Cardiac muscle cell (in vitro differentiated cells and primary cell): Measurements from ENCODE around the gene POU3F2. TPM values are rescaled to one million over a fixed set of nuclear protein-coding genes. Genes with fewer than 3 reads are reported as not detected.

Experiments
- DNase-seq, 2 donors: peaks; one replicate each; pipeline versions ENCODE4 v3.0.0 to v3.0.0-alpha.2; 2010 to 2017; ENCODE audit warnings: low read depth in 1 of 2, low spot score in 1 of 2
- H3K27ac ChIP-seq: fragments of 200-600 bp; sonication (generic); 2 replicates; pipeline ENCODE4 v1.5.1; 2016
- H3K27me3 ChIP-seq: fragments of 200-600 bp; sonication (generic); 2 replicates; pipeline ENCODE4 v1.6.0; 2016; ENCODE audit warnings: control low read depth
- H3K36me3 ChIP-seq: fragments of 200-600 bp; sonication (generic); 2 replicates; pipeline ENCODE4 v1.5.1; 2016; ENCODE audit warnings: control low read depth
- H3K4me1 ChIP-seq: fragments of 200-600 bp; sonication (generic); 2 replicates; pipeline ENCODE4 v1.8.1; 2017; ENCODE audit warnings: low read depth, mild to moderate bottlenecking, mixed run types
- H3K4me3 ChIP-seq: fragments of 200-600 bp; sonication (generic); 2 replicates; pipeline ENCODE4 v1.5.1; 2016; ENCODE audit warnings: mild to moderate bottlenecking
- H3K9me3 ChIP-seq: fragments of 200-600 bp; sonication (generic); 2 replicates; pipeline ENCODE4 v1.5.1; 2017; ENCODE audit warnings: low read depth, mild to moderate bottlenecking, control low read depth
- CTCF ChIP-seq: IDR thresholded peaks from 2 replicates; pipeline ENCODE4 v1.5.1; 2012; ENCODE audit warnings: low read depth, mild to moderate bottlenecking, low read length
- polyA plus RNA-seq: library from polyadenylated mRNA; unstranded; fragments of >200 nt; fragmentation: Nextera tagmentation; extraction: Ambion mirVana; gene quantifications from 2 replicates; pipeline ENCODE4 v1.2.1, GENCODE V29; 2016
- total RNA-seq: library from RNA; depleted of rRNA; stranded (reverse); fragments of >200 nt; gene quantifications from 2 replicates; pipeline ENCODE4 v1.2.3, GENCODE V29; 2016

The POU3F2 gene
- total and polyA plus RNA-seq, 2 experiments from 2014 or later, result 0.12 to 0.48 TPM

- no peak for TF ChIP-seq CTCF
- DNase-seq, result peak; percentile 27 to 41
- Histone ChIP-seq H3K36me3 (no peaks in the 10 kb centered on the region), H3K9me3 (no peaks in the 10 kb centered on the region), H3K27me3 (peaks cover 92% of the 10 kb centered on the region), H3K27ac (no peak overlapping the region), H3K4me1 (peaks cover 17% of the 10 kb centered on the region), H3K4me3 (peak overlapping the region; percentile 55)
Observed at GRCh38 chr6:98832284-98833056, 1.9 kb upstream of the POU3F2 start.

GRCh38 chr6:98833057-98833306 lies 1.4 kb upstream of the POU3F2 start:
- no peak overlapping the region for H3K27ac ChIP-seq
- no peaks in the 10 kb centered on the region for H3K9me3 ChIP-seq
- H3K27me3 ChIP-seq, result peaks cover 92% of the 10 kb centered on the region
- no peak for DNase-seq
- peaks cover 17% of the 10 kb centered on the region for H3K4me1 ChIP-seq
- H3K36me3 ChIP-seq, result no peaks in the 10 kb centered on the region
- TF ChIP-seq CTCF, result no peak
- H3K4me3 ChIP-seq, result peak overlapping the region; percentile 55

- no peaks in the 10 kb centered on the region for H3K9me3 ChIP-seq
- no peak overlapping the region for H3K27ac ChIP-seq
- H3K4me3 ChIP-seq, result peak overlapping the region; percentile 55
- DNase-seq, result peak; percentile 32 to 76
- H3K36me3 ChIP-seq, result no peaks in the 10 kb centered on the region
- H3K27me3 ChIP-seq, result peaks cover 92% of the 10 kb centered on the region
- peaks cover 17% of the 10 kb centered on the region for H3K4me1 ChIP-seq
- TF ChIP-seq CTCF, result no peak
Observed at GRCh38 chr6:98833307-98834059, 891 bp upstream of the POU3F2 start.

GRCh38 chr6:98835149-98836024 lies 1.0 kb downstream of the POU3F2 start:
- no peaks in the 10 kb centered on the region for H3K36me3 ChIP-seq
- peak overlapping the region; percentile 55 for H3K4me3 ChIP-seq
- TF ChIP-seq CTCF, result no peak
- no peaks in the 10 kb centered on the region for H3K9me3 ChIP-seq
- peak in 1 of 2 donors; percentile 39 for DNase-seq
- H3K27ac ChIP-seq, result no peak overlapping the region
- H3K27me3 ChIP-seq, result peaks cover 92% of the 10 kb centered on the region
- H3K4me1 ChIP-seq, result peaks cover 17% of the 10 kb centered on the region
